Measurements from ENCODE around the gene PROCA1.

The PROCA1 gene

GRCh38 chr17:28744104-28744971 lies 32.6 kb upstream of the PROCA1 start:
- in situ Hi-C loops (cut with HindIII; ENCODE audit: low sequenced_read_pairs), result no loop called here
- no peak for DNase-seq (ENCODE audit: low read depth)
- TF ChIP-seq, protein P1, sequence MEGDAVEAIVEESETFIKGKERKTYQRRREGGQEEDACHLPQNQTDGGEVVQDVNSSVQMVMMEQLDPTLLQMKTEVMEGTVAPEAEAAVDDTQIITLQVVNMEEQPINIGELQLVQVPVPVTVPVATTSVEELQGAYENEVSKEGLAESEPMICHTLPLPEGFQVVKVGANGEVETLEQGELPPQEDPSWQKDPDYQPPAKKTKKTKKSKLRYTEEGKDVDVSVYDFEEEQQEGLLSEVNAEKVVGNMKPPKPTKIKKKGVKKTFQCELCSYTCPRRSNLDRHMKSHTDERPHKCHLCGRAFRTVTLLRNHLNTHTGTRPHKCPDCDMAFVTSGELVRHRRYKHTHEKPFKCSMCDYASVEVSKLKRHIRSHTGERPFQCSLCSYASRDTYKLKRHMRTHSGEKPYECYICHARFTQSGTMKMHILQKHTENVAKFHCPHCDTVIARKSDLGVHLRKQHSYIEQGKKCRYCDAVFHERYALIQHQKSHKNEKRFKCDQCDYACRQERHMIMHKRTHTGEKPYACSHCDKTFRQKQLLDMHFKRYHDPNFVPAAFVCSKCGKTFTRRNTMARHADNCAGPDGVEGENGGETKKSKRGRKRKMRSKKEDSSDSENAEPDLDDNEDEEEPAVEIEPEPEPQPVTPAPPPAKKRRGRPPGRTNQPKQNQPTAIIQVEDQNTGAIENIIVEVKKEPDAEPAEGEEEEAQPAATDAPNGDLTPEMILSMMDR (IDR thresholded peaks at IDR 0.05; ENCODE audit: low read depth, low read length, missing control alignments), result no peak
- H3K4me3 ChIP-seq (ENCODE audit: low read depth, low read length), result peak overlapping the region; percentile 65

DNA sequence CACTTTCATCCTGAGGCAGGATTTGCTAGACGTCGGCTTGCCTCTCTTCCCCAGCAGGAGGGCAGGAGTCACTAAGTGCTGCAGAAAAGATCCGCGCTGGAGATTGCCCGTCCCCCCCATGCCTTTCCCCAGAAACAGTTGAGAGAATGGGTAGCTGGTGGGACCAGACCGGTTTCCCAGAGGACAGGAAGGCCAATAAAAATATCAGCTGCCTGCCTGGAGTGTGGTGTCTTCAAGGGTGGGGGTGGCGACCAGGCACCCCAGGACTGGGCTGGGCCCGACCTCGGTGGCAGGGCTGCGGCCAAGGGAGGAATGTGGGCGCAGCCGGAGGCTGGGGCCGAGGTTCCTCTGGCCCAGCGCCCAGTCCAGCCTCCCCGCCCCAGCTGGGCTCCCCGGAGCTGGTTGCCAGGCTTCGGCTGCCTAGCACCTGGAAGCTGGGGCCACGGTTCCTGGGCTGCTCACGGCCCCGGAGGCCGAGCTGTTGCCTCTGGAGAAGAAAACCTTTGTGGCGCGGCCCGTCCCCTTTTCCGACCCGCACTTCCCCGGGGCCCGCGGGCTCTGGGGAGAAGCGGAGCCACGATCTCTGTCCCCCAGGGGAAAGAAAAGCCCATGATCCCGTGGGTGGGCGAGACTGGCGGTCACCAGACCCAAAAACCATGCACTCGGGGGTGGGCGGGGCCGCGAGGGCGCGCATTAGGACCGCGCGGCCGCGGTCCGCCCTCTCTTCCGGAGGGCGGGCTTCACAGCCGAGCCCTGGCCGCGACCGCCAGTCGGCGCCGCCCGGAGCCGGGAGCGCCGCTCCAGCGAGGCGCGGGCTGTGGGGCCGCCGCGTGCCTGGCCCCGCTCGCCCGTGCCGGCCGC lies 31.8 kb upstream of the PROCA1 start, which contains the start of gene TRAF4:
Gene TRAF4 (plus strand): TSS at position 769 of the 861 bp plus-strand sequence. CDS start 102 bp downstream, outside the sequence.
- TF ChIP-seq, protein P1 (IDR thresholded peaks at IDR 0.05; ENCODE audit: low read depth, low read length, missing control alignments), result no peak
- H3K4me3 ChIP-seq (ENCODE audit: low read depth, low read length), result peak within 1 kb of the TSS; percentile 65
- in situ Hi-C loops (cut with HindIII; ENCODE audit: low sequenced_read_pairs), result no loop called here
- DNase-seq (ENCODE audit: low read depth), result peak; percentile 70

GRCh38 chr17:28741358-28742349 lies 30.0 kb upstream of the PROCA1 start:
- DNase-seq (ENCODE audit: low read depth), result no peak
- in situ Hi-C loops (cut with HindIII; ENCODE audit: low sequenced_read_pairs), result no loop called here
- TF ChIP-seq, protein P1 (IDR thresholded peaks at IDR 0.05; ENCODE audit: low read depth, low read length, missing control alignments), result no peak
- H3K4me3 ChIP-seq (ENCODE audit: low read depth, low read length), result no peak overlapping the region

DNA sequence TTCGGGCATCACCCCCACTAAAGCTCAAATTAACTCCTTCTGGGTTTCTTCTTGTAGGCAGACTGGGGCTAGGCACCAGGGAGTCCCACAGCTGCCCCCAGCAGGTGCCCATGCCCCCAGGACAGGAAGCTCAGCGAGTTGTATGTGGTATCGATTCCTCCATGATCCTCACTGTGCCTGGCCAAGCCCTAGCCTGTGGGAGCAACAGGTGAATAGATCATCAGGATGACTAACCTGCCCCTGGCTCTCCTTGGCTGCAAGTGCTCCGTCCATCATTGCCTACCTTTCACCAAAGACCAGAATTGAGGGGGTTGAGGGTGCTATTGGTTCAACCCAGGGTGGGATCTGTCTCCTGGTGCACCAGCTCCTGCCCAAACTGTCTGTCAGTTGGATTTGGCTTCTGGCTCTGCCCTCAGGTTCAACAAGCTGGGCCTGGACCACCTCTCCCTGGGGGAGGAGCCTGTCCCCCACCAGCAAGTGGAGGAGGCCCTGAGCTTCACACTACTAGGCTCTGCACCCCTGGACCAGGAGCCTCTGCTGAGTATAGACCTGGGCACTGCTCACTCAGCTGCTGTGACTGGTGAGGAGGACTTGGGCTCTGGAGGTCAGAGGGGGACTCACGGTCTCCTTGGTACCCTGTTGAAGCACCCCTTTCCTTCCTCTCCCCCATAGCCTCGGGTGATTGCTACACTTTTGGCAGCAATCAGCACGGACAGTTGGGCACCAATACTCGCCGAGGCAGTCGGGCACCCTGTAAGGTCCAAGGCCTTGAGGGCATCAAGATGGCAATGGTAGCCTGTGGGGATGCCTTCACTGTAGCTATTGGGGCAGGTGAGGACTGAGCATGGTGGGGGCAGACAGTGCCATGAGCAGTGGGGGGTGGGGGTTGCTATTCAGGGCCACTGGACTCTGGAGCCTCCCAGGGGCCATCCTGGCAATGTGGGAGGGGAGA lies 29.0 kb upstream of the PROCA1 start:
- in situ Hi-C loops (cut with HindIII; ENCODE audit: low sequenced_read_pairs), result no loop called here
- no peak for DNase-seq (ENCODE audit: low read depth)
- TF ChIP-seq, protein P1 (IDR thresholded peaks at IDR 0.05; ENCODE audit: low read depth, low read length, missing control alignments), result no peak
- no peak overlapping the region for H3K4me3 ChIP-seq (ENCODE audit: low read depth, low read length)

GRCh38 chr17:28738680-28739384 lies 27.1 kb upstream of the PROCA1 start:
- DNase-seq (ENCODE audit: low read depth), result no peak
- no peak overlapping the region for H3K4me3 ChIP-seq (ENCODE audit: low read depth, low read length)
- in situ Hi-C loops (cut with HindIII; ENCODE audit: low sequenced_read_pairs), result no loop called here
- TF ChIP-seq, protein P1 (IDR thresholded peaks at IDR 0.05; ENCODE audit: low read depth, low read length, missing control alignments), result no peak

All from astrocyte of the cerebellum (primary cell).